ENCODE measurements around the gene LRBA.

The LRBA gene

DNA sequence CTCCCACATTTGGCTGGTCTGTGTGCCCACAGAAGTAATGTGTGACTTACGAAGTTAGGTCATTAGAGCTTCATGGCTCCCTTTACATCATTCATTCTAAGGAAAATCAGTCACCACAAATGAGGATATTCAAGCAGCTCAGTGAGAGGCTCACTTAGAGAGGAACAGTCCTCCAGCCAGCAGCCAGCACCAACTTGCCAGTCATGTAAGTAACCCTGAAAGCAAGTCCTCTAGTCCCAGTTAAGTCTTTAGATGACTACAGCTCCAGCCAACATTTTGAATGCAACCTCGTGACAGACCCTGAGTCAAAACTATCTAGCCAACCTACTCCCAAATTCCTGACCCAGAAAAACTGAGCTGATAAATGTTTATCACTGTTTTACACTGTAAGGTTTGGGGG, 71.3 kb downstream of the LRBA start:
- TF ChIP-seq, protein P1, sequence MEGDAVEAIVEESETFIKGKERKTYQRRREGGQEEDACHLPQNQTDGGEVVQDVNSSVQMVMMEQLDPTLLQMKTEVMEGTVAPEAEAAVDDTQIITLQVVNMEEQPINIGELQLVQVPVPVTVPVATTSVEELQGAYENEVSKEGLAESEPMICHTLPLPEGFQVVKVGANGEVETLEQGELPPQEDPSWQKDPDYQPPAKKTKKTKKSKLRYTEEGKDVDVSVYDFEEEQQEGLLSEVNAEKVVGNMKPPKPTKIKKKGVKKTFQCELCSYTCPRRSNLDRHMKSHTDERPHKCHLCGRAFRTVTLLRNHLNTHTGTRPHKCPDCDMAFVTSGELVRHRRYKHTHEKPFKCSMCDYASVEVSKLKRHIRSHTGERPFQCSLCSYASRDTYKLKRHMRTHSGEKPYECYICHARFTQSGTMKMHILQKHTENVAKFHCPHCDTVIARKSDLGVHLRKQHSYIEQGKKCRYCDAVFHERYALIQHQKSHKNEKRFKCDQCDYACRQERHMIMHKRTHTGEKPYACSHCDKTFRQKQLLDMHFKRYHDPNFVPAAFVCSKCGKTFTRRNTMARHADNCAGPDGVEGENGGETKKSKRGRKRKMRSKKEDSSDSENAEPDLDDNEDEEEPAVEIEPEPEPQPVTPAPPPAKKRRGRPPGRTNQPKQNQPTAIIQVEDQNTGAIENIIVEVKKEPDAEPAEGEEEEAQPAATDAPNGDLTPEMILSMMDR (IDR thresholded peaks at IDR 0.05; ENCODE audit: insufficient read depth, low read depth, low read length, missing control alignments): no peak
- H3K4me3 ChIP-seq (ENCODE audit: low read length): no peak overlapping the region
- peak; percentile 29 for DNase-seq (ENCODE audit: low read depth)

DNA sequence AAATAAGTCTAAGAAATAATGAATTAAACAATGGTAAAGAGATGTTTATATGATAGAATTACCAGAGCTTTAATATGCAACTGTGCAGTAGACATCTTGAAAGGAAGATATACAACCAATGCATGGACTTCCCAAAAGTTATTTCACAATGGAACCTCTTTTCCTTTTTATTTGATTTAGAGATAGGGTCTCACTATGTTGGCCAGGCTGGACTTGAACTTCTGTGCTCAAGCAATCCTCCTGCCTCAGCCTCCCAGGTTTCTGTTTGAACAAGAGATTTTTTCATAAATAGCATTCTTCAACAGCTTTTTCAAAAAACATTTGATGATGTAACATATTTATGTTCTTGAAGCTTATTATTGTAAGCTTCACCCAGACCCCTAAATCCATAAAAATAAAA, 72.0 kb downstream of the LRBA start:
- no peak for DNase-seq (ENCODE audit: low read depth)
- TF ChIP-seq, protein P1 (IDR thresholded peaks at IDR 0.05; ENCODE audit: insufficient read depth, low read depth, low read length, missing control alignments): no peak
- no peak overlapping the region for H3K4me3 ChIP-seq (ENCODE audit: low read length)

DNA sequence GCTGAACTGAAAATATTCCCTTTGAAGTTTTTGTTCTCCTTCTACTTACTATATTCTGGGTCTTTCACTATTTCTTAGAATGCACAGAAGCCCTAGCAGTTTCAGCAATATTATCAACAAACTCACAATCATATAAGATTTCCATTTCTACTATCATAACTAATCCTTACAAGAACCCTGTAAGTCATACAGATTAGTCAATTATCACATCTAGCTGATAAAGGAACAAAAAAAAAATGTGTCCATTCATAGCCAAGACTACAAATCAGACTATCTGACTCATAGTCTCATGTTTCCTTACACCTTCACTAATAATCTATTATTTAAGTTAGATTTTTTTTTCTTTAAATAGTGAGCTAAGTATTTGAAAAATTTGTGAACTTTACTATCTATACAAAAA, 72.5 kb downstream of the LRBA start:
- peak; percentile 58 for DNase-seq (ENCODE audit: low read depth)
- TF ChIP-seq, protein P1 (IDR thresholded peaks at IDR 0.05; ENCODE audit: insufficient read depth, low read depth, low read length, missing control alignments): no peak
- no peak overlapping the region for H3K4me3 ChIP-seq (ENCODE audit: low read length)

DNA sequence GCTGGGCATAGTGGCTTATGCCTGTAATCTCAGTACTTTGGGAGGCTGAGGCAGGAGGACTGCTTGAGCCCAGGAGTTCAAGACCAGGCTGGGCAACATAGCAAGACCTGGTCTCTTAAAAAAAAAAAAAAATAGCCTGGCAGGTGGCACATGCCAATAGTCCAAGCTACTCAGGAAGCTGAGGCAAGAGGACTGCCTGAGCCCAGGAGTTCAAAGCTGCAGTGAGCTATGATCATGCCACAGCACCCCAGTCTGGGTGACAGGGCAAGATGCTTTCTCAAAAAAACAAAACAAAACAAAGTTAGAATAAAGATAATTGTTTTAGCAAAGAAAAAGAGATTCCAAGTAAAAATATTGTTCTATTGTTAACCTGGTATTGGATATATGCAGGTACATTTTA, 75.0 kb downstream of the LRBA start:
- no peak for DNase-seq (ENCODE audit: low read depth)
- TF ChIP-seq, protein P1 (IDR thresholded peaks at IDR 0.05; ENCODE audit: insufficient read depth, low read depth, low read length, missing control alignments): no peak
- no peak overlapping the region for H3K4me3 ChIP-seq (ENCODE audit: low read length)

DNA sequence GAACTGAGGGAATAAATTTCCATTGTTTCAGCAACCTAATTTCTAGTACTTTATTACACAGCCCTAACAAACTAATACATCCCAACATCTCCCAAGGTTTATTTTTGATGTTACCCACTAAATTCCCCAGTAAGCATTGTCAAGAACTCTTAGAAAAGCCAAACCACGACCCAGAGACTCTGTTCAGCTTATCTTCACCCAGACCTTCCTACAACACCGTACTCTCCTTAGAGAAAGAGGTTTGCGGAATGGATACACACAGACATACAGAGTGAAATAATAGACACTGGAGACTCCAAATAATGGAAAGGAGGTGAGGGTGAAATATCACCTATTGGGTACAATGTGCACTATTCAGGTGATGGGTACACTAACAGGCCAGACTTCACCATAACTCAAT, 75.6 kb downstream of the LRBA start:
- DNase-seq (ENCODE audit: low read depth): no peak
- TF ChIP-seq, protein P1 (IDR thresholded peaks at IDR 0.05; ENCODE audit: insufficient read depth, low read depth, low read length, missing control alignments): no peak
- no peak overlapping the region for H3K4me3 ChIP-seq (ENCODE audit: low read length)

DNA sequence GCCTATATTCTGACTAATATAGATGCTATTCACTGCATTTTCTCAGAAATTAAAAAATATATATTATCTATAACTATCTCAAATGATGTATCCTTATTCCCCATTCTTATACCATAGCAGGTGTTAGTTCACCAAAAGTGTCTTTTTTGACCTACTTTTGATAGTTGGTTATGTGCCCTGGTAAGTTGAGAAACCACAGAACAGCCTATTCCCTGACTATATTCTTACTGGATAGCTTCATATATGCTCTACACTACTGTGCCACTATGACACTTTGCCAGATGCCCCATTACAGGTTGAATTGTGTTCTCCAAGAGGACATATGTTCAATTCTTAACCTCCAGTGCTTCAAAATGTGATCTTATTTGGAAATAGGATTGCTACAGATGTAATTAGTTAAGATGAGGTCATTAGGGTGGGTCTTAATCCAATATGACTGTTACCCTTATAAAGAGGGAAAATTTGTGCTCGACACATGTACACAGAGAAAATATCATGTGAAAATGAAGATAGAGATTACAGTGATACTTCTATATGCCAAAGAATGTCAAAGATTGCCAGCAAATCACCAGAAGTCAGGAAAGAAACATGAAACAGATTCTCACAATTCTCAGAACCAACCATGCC, 76.1 kb downstream of the LRBA start:
- peak; percentile 24 for DNase-seq (ENCODE audit: low read depth)
- no peak overlapping the region for H3K4me3 ChIP-seq (ENCODE audit: low read length)
- TF ChIP-seq, protein P1 (IDR thresholded peaks at IDR 0.05; ENCODE audit: insufficient read depth, low read depth, low read length, missing control alignments): no peak

DNA sequence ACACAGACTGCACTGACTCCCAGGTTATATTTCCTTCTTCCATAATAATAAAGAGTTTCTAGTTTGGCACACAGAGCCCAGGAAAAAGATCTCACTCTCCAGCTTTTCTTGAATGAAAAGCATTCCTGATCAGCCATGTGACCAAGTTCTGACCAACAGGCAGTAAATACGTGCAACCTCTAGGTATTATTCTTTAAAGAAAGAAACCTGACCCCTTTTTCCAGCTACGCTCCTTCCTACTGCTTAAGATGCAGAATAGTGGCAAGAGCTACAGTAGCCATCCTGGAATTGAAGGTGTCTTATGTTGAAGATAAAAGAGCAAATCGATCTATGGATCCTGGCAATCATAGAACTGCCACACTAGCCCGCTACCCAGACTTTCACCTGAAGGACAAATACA, 76.7 kb downstream of the LRBA start:
- TF ChIP-seq, protein P1 (IDR thresholded peaks at IDR 0.05; ENCODE audit: insufficient read depth, low read depth, low read length, missing control alignments): no peak
- no peak overlapping the region for H3K4me3 ChIP-seq (ENCODE audit: low read length)
- DNase-seq (ENCODE audit: low read depth): no peak
